ENCODE results near the gene MT1E. TPM values are rescaled to one million over a fixed set of nuclear protein-coding genes. Genes with fewer than 3 reads are reported as not detected.

Gene MT1E
- total and polyA plus RNA-seq, 2 of the 8 experiments (the other 6 are each of a cell fraction or from before 2014, with no cell fraction given) = 7.9 to 117 TPM

DNA sequence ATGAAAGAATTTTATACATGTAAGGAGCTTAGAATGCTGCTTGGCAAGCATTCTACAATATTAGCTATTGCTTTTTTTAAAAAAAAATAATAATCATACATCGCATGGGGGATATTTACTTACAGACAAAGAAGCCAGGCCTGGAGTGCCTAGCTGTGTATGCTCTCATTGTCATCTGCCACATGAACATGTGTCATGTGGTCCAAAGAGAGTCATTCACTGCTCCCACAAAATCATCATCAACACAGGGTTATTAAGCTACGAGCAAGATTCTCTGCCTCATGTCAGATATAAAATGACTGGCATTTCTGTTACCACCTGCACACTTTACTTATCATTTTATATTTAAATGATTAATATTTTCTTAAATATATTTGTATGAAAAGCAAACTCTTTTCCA, 1.9 kb upstream of the MT1E start (continued):
- TF ChIP-seq, protein P1, sequence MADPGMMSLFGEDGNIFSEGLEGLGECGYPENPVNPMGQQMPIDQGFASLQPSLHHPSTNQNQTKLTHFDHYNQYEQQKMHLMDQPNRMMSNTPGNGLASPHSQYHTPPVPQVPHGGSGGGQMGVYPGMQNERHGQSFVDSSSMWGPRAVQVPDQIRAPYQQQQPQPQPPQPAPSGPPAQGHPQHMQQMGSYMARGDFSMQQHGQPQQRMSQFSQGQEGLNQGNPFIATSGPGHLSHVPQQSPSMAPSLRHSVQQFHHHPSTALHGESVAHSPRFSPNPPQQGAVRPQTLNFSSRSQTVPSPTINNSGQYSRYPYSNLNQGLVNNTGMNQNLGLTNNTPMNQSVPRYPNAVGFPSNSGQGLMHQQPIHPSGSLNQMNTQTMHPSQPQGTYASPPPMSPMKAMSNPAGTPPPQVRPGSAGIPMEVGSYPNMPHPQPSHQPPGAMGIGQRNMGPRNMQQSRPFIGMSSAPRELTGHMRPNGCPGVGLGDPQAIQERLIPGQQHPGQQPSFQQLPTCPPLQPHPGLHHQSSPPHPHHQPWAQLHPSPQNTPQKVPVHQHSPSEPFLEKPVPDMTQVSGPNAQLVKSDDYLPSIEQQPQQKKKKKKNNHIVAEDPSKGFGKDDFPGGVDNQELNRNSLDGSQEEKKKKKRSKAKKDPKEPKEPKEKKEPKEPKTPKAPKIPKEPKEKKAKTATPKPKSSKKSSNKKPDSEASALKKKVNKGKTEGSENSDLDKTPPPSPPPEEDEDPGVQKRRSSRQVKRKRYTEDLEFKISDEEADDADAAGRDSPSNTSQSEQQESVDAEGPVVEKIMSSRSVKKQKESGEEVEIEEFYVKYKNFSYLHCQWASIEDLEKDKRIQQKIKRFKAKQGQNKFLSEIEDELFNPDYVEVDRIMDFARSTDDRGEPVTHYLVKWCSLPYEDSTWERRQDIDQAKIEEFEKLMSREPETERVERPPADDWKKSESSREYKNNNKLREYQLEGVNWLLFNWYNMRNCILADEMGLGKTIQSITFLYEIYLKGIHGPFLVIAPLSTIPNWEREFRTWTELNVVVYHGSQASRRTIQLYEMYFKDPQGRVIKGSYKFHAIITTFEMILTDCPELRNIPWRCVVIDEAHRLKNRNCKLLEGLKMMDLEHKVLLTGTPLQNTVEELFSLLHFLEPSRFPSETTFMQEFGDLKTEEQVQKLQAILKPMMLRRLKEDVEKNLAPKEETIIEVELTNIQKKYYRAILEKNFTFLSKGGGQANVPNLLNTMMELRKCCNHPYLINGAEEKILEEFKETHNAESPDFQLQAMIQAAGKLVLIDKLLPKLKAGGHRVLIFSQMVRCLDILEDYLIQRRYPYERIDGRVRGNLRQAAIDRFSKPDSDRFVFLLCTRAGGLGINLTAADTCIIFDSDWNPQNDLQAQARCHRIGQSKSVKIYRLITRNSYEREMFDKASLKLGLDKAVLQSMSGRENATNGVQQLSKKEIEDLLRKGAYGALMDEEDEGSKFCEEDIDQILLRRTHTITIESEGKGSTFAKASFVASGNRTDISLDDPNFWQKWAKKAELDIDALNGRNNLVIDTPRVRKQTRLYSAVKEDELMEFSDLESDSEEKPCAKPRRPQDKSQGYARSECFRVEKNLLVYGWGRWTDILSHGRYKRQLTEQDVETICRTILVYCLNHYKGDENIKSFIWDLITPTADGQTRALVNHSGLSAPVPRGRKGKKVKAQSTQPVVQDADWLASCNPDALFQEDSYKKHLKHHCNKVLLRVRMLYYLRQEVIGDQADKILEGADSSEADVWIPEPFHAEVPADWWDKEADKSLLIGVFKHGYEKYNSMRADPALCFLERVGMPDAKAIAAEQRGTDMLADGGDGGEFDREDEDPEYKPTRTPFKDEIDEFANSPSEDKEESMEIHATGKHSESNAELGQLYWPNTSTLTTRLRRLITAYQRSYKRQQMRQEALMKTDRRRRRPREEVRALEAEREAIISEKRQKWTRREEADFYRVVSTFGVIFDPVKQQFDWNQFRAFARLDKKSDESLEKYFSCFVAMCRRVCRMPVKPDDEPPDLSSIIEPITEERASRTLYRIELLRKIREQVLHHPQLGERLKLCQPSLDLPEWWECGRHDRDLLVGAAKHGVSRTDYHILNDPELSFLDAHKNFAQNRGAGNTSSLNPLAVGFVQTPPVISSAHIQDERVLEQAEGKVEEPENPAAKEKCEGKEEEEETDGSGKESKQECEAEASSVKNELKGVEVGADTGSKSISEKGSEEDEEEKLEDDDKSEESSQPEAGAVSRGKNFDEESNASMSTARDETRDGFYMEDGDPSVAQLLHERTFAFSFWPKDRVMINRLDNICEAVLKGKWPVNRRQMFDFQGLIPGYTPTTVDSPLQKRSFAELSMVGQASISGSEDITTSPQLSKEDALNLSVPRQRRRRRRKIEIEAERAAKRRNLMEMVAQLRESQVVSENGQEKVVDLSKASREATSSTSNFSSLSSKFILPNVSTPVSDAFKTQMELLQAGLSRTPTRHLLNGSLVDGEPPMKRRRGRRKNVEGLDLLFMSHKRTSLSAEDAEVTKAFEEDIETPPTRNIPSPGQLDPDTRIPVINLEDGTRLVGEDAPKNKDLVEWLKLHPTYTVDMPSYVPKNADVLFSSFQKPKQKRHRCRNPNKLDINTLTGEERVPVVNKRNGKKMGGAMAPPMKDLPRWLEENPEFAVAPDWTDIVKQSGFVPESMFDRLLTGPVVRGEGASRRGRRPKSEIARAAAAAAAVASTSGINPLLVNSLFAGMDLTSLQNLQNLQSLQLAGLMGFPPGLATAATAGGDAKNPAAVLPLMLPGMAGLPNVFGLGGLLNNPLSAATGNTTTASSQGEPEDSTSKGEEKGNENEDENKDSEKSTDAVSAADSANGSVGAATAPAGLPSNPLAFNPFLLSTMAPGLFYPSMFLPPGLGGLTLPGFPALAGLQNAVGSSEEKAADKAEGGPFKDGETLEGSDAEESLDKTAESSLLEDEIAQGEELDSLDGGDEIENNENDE (IDR thresholded peaks at IDR 0.05; ENCODE audit: insufficient replicate concordance, low read length) = no peak
- TF ChIP-seq, protein P2, sequence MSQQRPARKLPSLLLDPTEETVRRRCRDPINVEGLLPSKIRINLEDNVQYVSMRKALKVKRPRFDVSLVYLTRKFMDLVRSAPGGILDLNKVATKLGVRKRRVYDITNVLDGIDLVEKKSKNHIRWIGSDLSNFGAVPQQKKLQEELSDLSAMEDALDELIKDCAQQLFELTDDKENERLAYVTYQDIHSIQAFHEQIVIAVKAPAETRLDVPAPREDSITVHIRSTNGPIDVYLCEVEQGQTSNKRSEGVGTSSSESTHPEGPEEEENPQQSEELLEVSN (IDR thresholded peaks at IDR 0.05) = no peak
- TF ChIP-seq JUND (IDR thresholded peaks at IDR 0.05; ENCODE audit: low read length) = no peak
- no peak for TF ChIP-seq KDM1A (IDR thresholded peaks at IDR 0.05; ENCODE audit: borderline replicate concordance, low read length)
- TF ChIP-seq CBX8 (IDR thresholded peaks at IDR 0.05; ENCODE audit: borderline replicate concordance, low read depth, low read length) = no peak
- TF ChIP-seq BRCA1 (IDR thresholded peaks at IDR 0.05; ENCODE audit: low read depth, low read length) = no peak
- TF ChIP-seq CHD1 (IDR thresholded peaks at IDR 0.05; ENCODE audit: low read depth, low read length) = no peak
- TF ChIP-seq TBP (IDR thresholded peaks at IDR 0.05; ENCODE audit: low read depth, low read length) = no peak
- no peak for TF ChIP-seq JUN (IDR thresholded peaks at IDR 0.05; ENCODE audit: low read depth, low read length)
- no peak for TF ChIP-seq BCL11A (IDR thresholded peaks at IDR 0.05; ENCODE audit: low read depth in 2 of 2, low read length in 2 of 2)
- TF ChIP-seq KDM4A (IDR thresholded peaks at IDR 0.05; ENCODE audit: low read depth, low read length, severe bottlenecking) = no peak
- no peak for TF ChIP-seq EZH2 (IDR thresholded peaks at IDR 0.05; ENCODE audit: low read depth, low read length, severe bottlenecking)
